Stimulated activated CD4-positive, alpha-beta T cell treated with anti-CD3 and anti-CD28 coated beads, Interleukin-1b, Interleukin-23, amount 100 ng/mL, for 4 hours (primary cell): ENCODE results near the gene M1AP.
"Not testable (repeated sequence)": the region's sequence is repeated elsewhere in the genome, so short reads cannot be mapped to it uniquely, and the experiment has no call there.

Experiments
- DNase-seq, 2 donors: peaks; one replicate each; pipeline ENCODE4 v3.0.0-alpha.2; 2020; ENCODE audit warnings: low read depth in 2 of 2

M1AP gene

GRCh38 chr2:74653589-74653984 is 5.5 kb upstream of the M1AP start:
- no peak for DNase-seq

- no peak for DNase-seq
Measured at GRCh38 chr2:74646834-74647482, 1.2 kb downstream of the M1AP start.

- DNase-seq = no peak
Measured at GRCh38 chr2:74646201-74646600, 1.9 kb downstream of the M1AP start.

- no peak for DNase-seq
Measured at GRCh38 chr2:74645344-74645743, 2.8 kb downstream of the M1AP start.

GRCh38 chr2:74639550-74639949 is 8.6 kb downstream of the M1AP start:
- DNase-seq = no peak

GRCh38 chr2:74632939-74633312 is 15.2 kb downstream of the M1AP start:
- DNase-seq = no peak

GRCh38 chr2:74632209-74632938 is 15.8 kb downstream of the M1AP start:
- DNase-seq = no peak

GRCh38 chr2:74630454-74630853 is 17.7 kb downstream of the M1AP start:
- not testable (repeated sequence) for DNase-seq

- DNase-seq = no peak
Measured at GRCh38 chr2:74628538-74629105, 19.5 kb downstream of the M1AP start.

GRCh38 chr2:74625658-74626425 is 22.3 kb downstream of the M1AP start:
- no peak for DNase-seq

- DNase-seq = no peak
Measured at GRCh38 chr2:74620671-74621070, 27.5 kb downstream of the M1AP start.

- DNase-seq = no peak
Measured at GRCh38 chr2:74619651-74620297, 28.4 kb downstream of the M1AP start.

GRCh38 chr2:74618410-74619083 is 29.6 kb downstream of the M1AP start:
- no peak for DNase-seq

GRCh38 chr2:74617122-74617521 is 31.0 kb downstream of the M1AP start:
- DNase-seq = no peak

GRCh38 chr2:74606927-74607326 is 41.2 kb downstream of the M1AP start:
- no peak for DNase-seq

- no peak for DNase-seq
Measured at GRCh38 chr2:74603282-74604000, 44.7 kb downstream of the M1AP start.

GRCh38 chr2:74602586-74603281 is 45.4 kb downstream of the M1AP start:
- no peak for DNase-seq

- DNase-seq = no peak
Measured at GRCh38 chr2:74599676-74600075, 48.5 kb downstream of the M1AP start.

- DNase-seq = no peak
Measured at GRCh38 chr2:74597410-74597809, 50.7 kb downstream of the M1AP start.

GRCh38 chr2:74596584-74596983 is 51.5 kb downstream of the M1AP start:
- no peak for DNase-seq
